T-helper 2 cell treated with Interferon-gamma antibody and Interleukin-4, amounts not matched to agents 5 μg/mL and 100 μg/mL, for 36 hours (primary cell): ENCODE results near the gene IREB2.
A peak's percentile ranks its signal among the peaks of the same experiment; 100 is the strongest.

Experiments used
- DNase-seq: peaks from one replicate; pipeline ENCODE4 v3.0.0; 2021; ENCODE audit warnings: low spot score
- H3K27ac Mint-ChIP-seq: one replicate; pipeline ENCODE4 v1.8.0; 2021; ENCODE audit warnings: mild to moderate bottlenecking, mixed read lengths
- H3K27me3 Mint-ChIP-seq: one replicate; pipeline ENCODE4 v1.8.0; 2021; ENCODE audit warnings: low read depth, mixed read lengths
- H3K36me3 Mint-ChIP-seq: one replicate; pipeline ENCODE4 v1.8.0; 2021; ENCODE audit warnings: low read depth, mixed read lengths
- H3K4me1 Mint-ChIP-seq: one replicate; pipeline ENCODE4 v1.8.0; 2021; ENCODE audit warnings: low read depth, mixed read lengths
- H3K4me3 Mint-ChIP-seq: one replicate; pipeline ENCODE4 v1.8.0; 2022; ENCODE audit warnings: mild to moderate bottlenecking, moderate library complexity, mixed read lengths
- H3K9me3 Mint-ChIP-seq: one replicate; pipeline ENCODE4 v1.8.0; 2021; ENCODE audit warnings: mixed read lengths

The IREB2 gene

GRCh38 chr15:78454992-78455391 lies 17.0 kb downstream of the IREB2 start:
- Mint-ChIP-seq H3K36me3 (peaks cover 5% of the 10 kb centered on the region), H3K4me1 (peaks cover 43% of the 10 kb centered on the region), H3K27ac (no peak overlapping the region), H3K27me3 (no peaks in the 10 kb centered on the region), H3K9me3 (no peaks in the 10 kb centered on the region), H3K4me3 (no peak overlapping the region)
- no peak for DNase-seq

- Mint-ChIP-seq H3K4me1 (peaks cover 45% of the 10 kb centered on the region), H3K27ac (no peak overlapping the region), H3K27me3 (no peaks in the 10 kb centered on the region), H3K9me3 (no peaks in the 10 kb centered on the region), H3K4me3 (no peak overlapping the region), H3K36me3 (peaks cover under 1% of the 10 kb centered on the region)
- no peak for DNase-seq
Observed at GRCh38 chr15:78455749-78456148, 17.7 kb downstream of the IREB2 start.

GRCh38 chr15:78456426-78456825 lies 18.4 kb downstream of the IREB2 start:
- DNase-seq: no peak
- H3K9me3 Mint-ChIP-seq: no peaks in the 10 kb centered on the region
- H3K4me1 Mint-ChIP-seq: peaks cover 52% of the 10 kb centered on the region
- H3K4me3 Mint-ChIP-seq: no peak overlapping the region
- H3K36me3 Mint-ChIP-seq: peaks cover 5% of the 10 kb centered on the region
- no peak overlapping the region for H3K27ac Mint-ChIP-seq
- H3K27me3 Mint-ChIP-seq: no peaks in the 10 kb centered on the region

- Mint-ChIP-seq H3K36me3 (peaks cover 5% of the 10 kb centered on the region), H3K27ac (no peak overlapping the region), H3K9me3 (no peaks in the 10 kb centered on the region), H3K4me3 (no peak overlapping the region), H3K27me3 (no peaks in the 10 kb centered on the region), H3K4me1 (peaks cover 53% of the 10 kb centered on the region)
- DNase-seq: no peak
Observed at GRCh38 chr15:78457101-78457500, 19.1 kb downstream of the IREB2 start.

- H3K27me3 Mint-ChIP-seq: no peaks in the 10 kb centered on the region
- DNase-seq: no peak
- H3K9me3 Mint-ChIP-seq: no peaks in the 10 kb centered on the region
- H3K27ac Mint-ChIP-seq: peak overlapping the region; percentile 38
- H3K36me3 Mint-ChIP-seq: peaks cover 29% of the 10 kb centered on the region
- no peak overlapping the region for H3K4me3 Mint-ChIP-seq
- peaks cover 33% of the 10 kb centered on the region for H3K4me1 Mint-ChIP-seq
Observed at GRCh38 chr15:78460737-78461136, 22.7 kb downstream of the IREB2 start.

GRCh38 chr15:78461171-78461888 lies 23.3 kb downstream of the IREB2 start:
- Mint-ChIP-seq H3K27me3 (no peaks in the 10 kb centered on the region), H3K4me1 (peaks cover 33% of the 10 kb centered on the region), H3K9me3 (no peaks in the 10 kb centered on the region), H3K36me3 (peaks cover 34% of the 10 kb centered on the region), H3K27ac (peak overlapping the region; percentile 45), H3K4me3 (no peak overlapping the region)
- DNase-seq: no peak

GRCh38 chr15:78469031-78469430 lies 31.0 kb downstream of the IREB2 start:
- Mint-ChIP-seq H3K27ac (no peak overlapping the region), H3K27me3 (no peaks in the 10 kb centered on the region), H3K4me1 (peaks cover under 1% of the 10 kb centered on the region), H3K36me3 (peaks cover 50% of the 10 kb centered on the region), H3K4me3 (no peak overlapping the region), H3K9me3 (no peaks in the 10 kb centered on the region)
- DNase-seq: no peak

GRCh38 chr15:78477295-78477694 lies 39.3 kb downstream of the IREB2 start:
- H3K4me3 Mint-ChIP-seq: no peak overlapping the region
- no peaks in the 10 kb centered on the region for H3K27me3 Mint-ChIP-seq
- DNase-seq: no peak
- H3K36me3 Mint-ChIP-seq: peaks cover 44% of the 10 kb centered on the region
- H3K4me1 Mint-ChIP-seq: peaks cover 2% of the 10 kb centered on the region
- H3K9me3 Mint-ChIP-seq: no peaks in the 10 kb centered on the region
- no peak overlapping the region for H3K27ac Mint-ChIP-seq

GRCh38 chr15:78479650-78480049 lies 41.6 kb downstream of the IREB2 start:
- Mint-ChIP-seq H3K9me3 (no peaks in the 10 kb centered on the region), H3K27ac (no peak overlapping the region), H3K4me3 (no peak overlapping the region), H3K27me3 (no peaks in the 10 kb centered on the region), H3K36me3 (peaks cover 47% of the 10 kb centered on the region), H3K4me1 (peaks cover 4% of the 10 kb centered on the region)
- no peak for DNase-seq

- H3K9me3 Mint-ChIP-seq: no peaks in the 10 kb centered on the region
- peaks cover 50% of the 10 kb centered on the region for H3K36me3 Mint-ChIP-seq
- no peak overlapping the region for H3K4me3 Mint-ChIP-seq
Observed at GRCh38 chr15:78481917-78482316, 43.9 kb downstream of the IREB2 start.

GRCh38 chr15:78492872-78493271 lies 54.9 kb downstream of the IREB2 start:
- H3K36me3 Mint-ChIP-seq: peaks cover 61% of the 10 kb centered on the region
- H3K9me3 Mint-ChIP-seq: no peaks in the 10 kb centered on the region
- H3K27me3 Mint-ChIP-seq: no peaks in the 10 kb centered on the region
- H3K4me1 Mint-ChIP-seq: peaks cover 4% of the 10 kb centered on the region
- H3K4me3 Mint-ChIP-seq: no peak overlapping the region
- peak overlapping the region; percentile 0 for H3K27ac Mint-ChIP-seq
- no peak for DNase-seq

More at GRCh38 chr15:78481917-78482316, 43.9 kb downstream of the IREB2 start:
- Mint-ChIP-seq H3K27ac (no peak overlapping the region), H3K4me1 (peaks cover 4% of the 10 kb centered on the region), H3K27me3 (no peaks in the 10 kb centered on the region)
- no peak for DNase-seq

- peaks cover under 1% of the 10 kb centered on the region for H3K4me1 Mint-ChIP-seq
- H3K27ac Mint-ChIP-seq: no peak overlapping the region
- no peak overlapping the region for H3K4me3 Mint-ChIP-seq
- H3K9me3 Mint-ChIP-seq: no peaks in the 10 kb centered on the region
- H3K27me3 Mint-ChIP-seq: peaks cover 6% of the 10 kb centered on the region
- H3K36me3 Mint-ChIP-seq: peaks cover 38% of the 10 kb centered on the region
- DNase-seq: no peak
Observed at GRCh38 chr15:78501857-78502256, 63.8 kb downstream of the IREB2 start.

- DNase-seq: no peak
- Mint-ChIP-seq H3K4me1 (peaks cover 3% of the 10 kb centered on the region), H3K36me3 (peaks cover 32% of the 10 kb centered on the region), H3K9me3 (no peaks in the 10 kb centered on the region), H3K27me3 (peaks cover 6% of the 10 kb centered on the region), H3K4me3 (no peak overlapping the region), H3K27ac (no peak overlapping the region)
Observed at GRCh38 chr15:78502641-78503040, 64.6 kb downstream of the IREB2 start.

- Mint-ChIP-seq H3K27ac (peak within 1 kb of the TSS; percentile 70), H3K4me3 (peak within 1 kb of the TSS; percentile 97), H3K36me3 (peaks cover 3% of the 10 kb centered on the region), H3K27me3 (peaks cover 20% of the 10 kb centered on the region), H3K9me3 (no peaks in the 10 kb centered on the region), H3K4me1 (peaks cover 17% of the 10 kb centered on the region)
- peak; percentile 78 for DNase-seq
Observed at GRCh38 chr15:78506971-78507830, 69.2 kb downstream of the IREB2 start, which contains the start of gene HYKK. Gene HYKK (plus strand): TSS chr15:78507577. CDS start chr15:78513089, 5,512 bp downstream.
